Fibroblast of lung (primary cell): ENCODE data around the gene ALDH4A1.

Experiments used
- EZH2 ChIP-seq: IDR thresholded peaks from 2 replicates; pipeline ENCODE4 v1.5.1; 2012; ENCODE audit warnings: low read length, control low read depth, mild to moderate bottlenecking; ENCODE audit errors: missing control alignments
- TF ChIP-seq, protein P1 (sequence below), 2 donors: IDR thresholded peaks in 1 of 2; conservative IDR thresholded peaks in 1 of 2; 1 replicate in 1 of 2; 2 replicates in 1 of 2; pipeline ENCODE4 v1.5.1; 2011 to 2012; ENCODE audit warnings: low read length in 2 of 2, control low read depth in 1 of 2, inconsistent platforms in 1 of 2, low read depth in 1 of 2, mild to moderate bottlenecking in 1 of 2

DNA sequence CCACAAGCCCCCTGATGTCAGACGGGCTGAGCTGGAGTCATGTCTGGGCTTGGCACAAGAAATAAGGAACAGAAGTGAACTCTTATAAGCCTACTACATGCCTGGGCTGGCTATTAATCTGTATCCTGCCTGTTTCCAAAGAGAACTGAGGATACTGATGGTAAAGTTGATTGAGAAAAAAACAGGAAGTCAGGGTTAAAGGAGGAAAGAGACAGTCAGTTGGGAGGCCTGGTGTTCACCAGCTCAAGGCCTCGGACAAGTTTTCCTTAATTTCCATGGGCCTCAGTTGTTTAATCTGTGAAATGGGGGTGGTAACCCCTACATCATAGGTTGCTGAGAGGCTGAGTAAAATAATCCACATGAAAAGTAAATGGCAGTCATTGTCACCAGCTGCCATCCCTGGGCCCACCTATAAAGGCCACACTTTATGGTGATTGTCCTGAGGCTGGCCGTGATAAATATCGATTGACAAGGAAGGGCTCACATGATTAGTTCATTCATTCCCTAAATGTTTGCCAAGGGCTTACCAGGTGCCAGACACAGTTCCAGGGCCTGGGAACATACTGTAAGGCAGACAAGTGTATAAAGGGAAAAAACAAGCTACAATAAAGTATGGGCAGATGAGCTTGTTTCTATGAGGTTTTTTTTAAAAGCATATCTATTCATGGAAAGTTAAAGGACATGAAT, 2.8 kb downstream of the ALDH4A1 start:
- TF ChIP-seq, protein P1, sequence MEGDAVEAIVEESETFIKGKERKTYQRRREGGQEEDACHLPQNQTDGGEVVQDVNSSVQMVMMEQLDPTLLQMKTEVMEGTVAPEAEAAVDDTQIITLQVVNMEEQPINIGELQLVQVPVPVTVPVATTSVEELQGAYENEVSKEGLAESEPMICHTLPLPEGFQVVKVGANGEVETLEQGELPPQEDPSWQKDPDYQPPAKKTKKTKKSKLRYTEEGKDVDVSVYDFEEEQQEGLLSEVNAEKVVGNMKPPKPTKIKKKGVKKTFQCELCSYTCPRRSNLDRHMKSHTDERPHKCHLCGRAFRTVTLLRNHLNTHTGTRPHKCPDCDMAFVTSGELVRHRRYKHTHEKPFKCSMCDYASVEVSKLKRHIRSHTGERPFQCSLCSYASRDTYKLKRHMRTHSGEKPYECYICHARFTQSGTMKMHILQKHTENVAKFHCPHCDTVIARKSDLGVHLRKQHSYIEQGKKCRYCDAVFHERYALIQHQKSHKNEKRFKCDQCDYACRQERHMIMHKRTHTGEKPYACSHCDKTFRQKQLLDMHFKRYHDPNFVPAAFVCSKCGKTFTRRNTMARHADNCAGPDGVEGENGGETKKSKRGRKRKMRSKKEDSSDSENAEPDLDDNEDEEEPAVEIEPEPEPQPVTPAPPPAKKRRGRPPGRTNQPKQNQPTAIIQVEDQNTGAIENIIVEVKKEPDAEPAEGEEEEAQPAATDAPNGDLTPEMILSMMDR (conservative IDR thresholded peaks at IDR 0.05 in 1 of 2, IDR thresholded peaks at IDR 0.05 in 1 of 2; ENCODE audit: low read depth in 1 of 2, low read length in 2 of 2), result no peak
- TF ChIP-seq EZH2, result no peak
